Mucosa of descending colon (tissue), 3 donors: ENCODE results near the gene FUT8. TPM values are rescaled to one million over a fixed set of nuclear protein-coding genes. Genes with fewer than 3 reads are reported as not detected.
A peak's percentile ranks its signal among the peaks of the same experiment; 100 is the strongest.

Experiments used
- ATAC-seq: fragments of 200-7000 bp; cut with Tn5 transposase; one replicate; pipeline ENCODE4 v1.9.1; 2020; ENCODE audit warnings: mild to moderate bottlenecking, moderate library complexity
- DNase-seq, 3 donors: peaks; one replicate each; pipeline ENCODE4 v3.0.0-alpha.2; 2020
- H3K36me3 ChIP-seq: fragments of 200-600 bp; one replicate; pipeline ENCODE4 v1.8.0; 2021; ENCODE audit warnings: low read depth, mild to moderate bottlenecking
- H3K4me1 ChIP-seq: fragments of 200-600 bp; one replicate; pipeline ENCODE4 v1.8.0; 2021; ENCODE audit warnings: low read depth, mild to moderate bottlenecking
- H3K4me3 ChIP-seq: fragments of 200-600 bp; one replicate; pipeline ENCODE4 v1.8.0; 2021; ENCODE audit warnings: mild to moderate bottlenecking
- H3K9me3 ChIP-seq: fragments of 200-600 bp; one replicate; pipeline ENCODE4 v1.8.0; 2021; ENCODE audit warnings: mild to moderate bottlenecking
- CTCF ChIP-seq: fragments of 200-600 bp; IDR thresholded peaks from one replicate; pipeline ENCODE4 v1.8.0; 2022; ENCODE audit warnings: antibody characterized with exemption, mild to moderate bottlenecking
- intact Hi-C, 2 donors: fragments of 100-400 bp; cut with DNase I in 1 of 2; cut with micrococcal nuclease in 1 of 2; formaldehyde crosslinking; loops; one replicate each; pipeline versions ENCODE4 v1.11.0 to v1.11.1; 2022; cut with DNase I, micrococcal nuclease
- total RNA-seq, 3 donors: library from RNA; stranded (reverse); fragmentation: NEBNext Ultra II Directional in 2 of 3; extraction: Animal tissue kit (Norgen Biotek cat#: 25700) in 2 of 3; gene quantifications; one replicate each; pipeline versions ENCODE4 v1.2.1 to v1.2.4, GENCODE V29; 2021 to 2023
- donor health status: DM: no; HTN: no; CAD: no; lungs with moderate emphysema.
- donor health status: DM: no; HTN: no; CAD: no.
- donor health status: DM: no; HTN: yes; CAD: no.

The FUT8 gene
- total RNA-seq, 3 donors from 2014 or later: 24.7 to 38.1 (median 32.2) TPM

DNA sequence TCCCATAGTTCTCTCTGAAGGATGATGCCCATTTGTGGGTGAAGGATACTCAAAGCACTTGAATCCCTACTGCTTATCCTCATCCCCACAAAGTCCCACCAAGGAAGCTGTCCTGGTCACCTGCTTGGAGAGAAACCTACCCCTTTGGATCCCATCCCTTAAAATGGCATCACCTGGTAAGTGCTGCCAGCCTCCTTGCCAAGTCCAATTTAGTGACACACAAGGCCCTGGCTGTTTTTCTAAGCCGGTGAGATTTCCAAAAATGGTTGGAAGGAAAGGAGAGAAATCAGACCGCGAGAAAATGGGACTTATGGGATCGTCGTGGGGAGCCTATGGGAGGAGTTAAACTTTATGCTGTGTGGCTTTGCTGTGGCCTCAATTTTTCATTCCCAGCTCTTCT is 358.2 kb downstream of the FUT8 start:
- DNase-seq (no peak), ATAC-seq (no peak)
- Histone ChIP-seq H3K9me3 (no peaks in the 10 kb centered on the region), H3K4me3 (no peak overlapping the region), H3K4me1 (peaks cover 17% of the 10 kb centered on the region), H3K36me3 (no peaks in the 10 kb centered on the region)
- intact Hi-C loops: no loop called here
- TF ChIP-seq CTCF: no peak

DNA sequence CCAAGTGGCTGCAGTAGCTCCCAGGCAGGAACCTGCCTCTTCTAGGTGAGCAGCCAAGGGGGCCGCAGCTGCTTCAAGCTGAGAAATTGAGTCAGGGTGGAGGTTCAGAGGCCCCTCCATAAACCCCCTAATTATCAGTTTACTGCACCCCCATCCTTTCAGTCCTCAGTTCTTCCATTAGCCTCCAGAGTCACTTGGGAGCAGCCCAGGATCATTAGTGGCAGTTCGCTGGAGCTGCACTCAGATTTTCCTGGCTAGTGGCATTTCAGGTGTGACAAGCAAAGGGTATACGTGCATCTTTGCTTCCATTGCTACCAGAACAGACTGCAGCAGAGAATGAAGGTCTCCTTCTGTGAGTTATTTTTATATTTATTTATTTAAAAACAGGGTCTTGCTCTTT is 358.7 kb downstream of the FUT8 start:
- ATAC-seq (no peak), DNase-seq (no peak)
- Histone ChIP-seq H3K4me3 (no peak overlapping the region), H3K36me3 (no peaks in the 10 kb centered on the region), H3K9me3 (no peaks in the 10 kb centered on the region), H3K4me1 (peaks cover 17% of the 10 kb centered on the region)
- TF ChIP-seq CTCF: no peak
- intact Hi-C loops: no loop called here

GRCh38 chr14:65772466-65772865 is 359.9 kb downstream of the FUT8 start:
- intact Hi-C loops: no loop called here
- Histone ChIP-seq H3K4me1 (peaks cover 17% of the 10 kb centered on the region), H3K9me3 (no peaks in the 10 kb centered on the region), H3K36me3 (no peaks in the 10 kb centered on the region), H3K4me3 (no peak overlapping the region)
- ATAC-seq: peak; percentile 56
- no peak for TF ChIP-seq CTCF
- no peak for DNase-seq

GRCh38 chr14:65772921-65773574 is 360.5 kb downstream of the FUT8 start:
- peak; percentile 91 for ATAC-seq
- intact Hi-C loops: no loop called here
- Histone ChIP-seq H3K4me1 (peaks cover 17% of the 10 kb centered on the region), H3K36me3 (no peaks in the 10 kb centered on the region), H3K4me3 (no peak overlapping the region), H3K9me3 (no peaks in the 10 kb centered on the region)
- peak in 1 of 3 donors; percentile 9 for DNase-seq
- no peak for TF ChIP-seq CTCF

GRCh38 chr14:65774041-65774440 is 361.5 kb downstream of the FUT8 start:
- no peaks in the 10 kb centered on the region for H3K36me3 ChIP-seq
- TF ChIP-seq CTCF: no peak
- no peak overlapping the region for H3K4me3 ChIP-seq
- ATAC-seq (peak; percentile 15), DNase-seq (no peak)
- intact Hi-C loops: no loop called here
- peaks cover 17% of the 10 kb centered on the region for H3K4me1 ChIP-seq
- no peaks in the 10 kb centered on the region for H3K9me3 ChIP-seq
